Transverse colon (tissue), 3 donors: ENCODE results near the gene HORMAD2.

Source experiments
- POLR2A ChIP-seq: fragments of 450-650 bp; IDR thresholded peaks from one replicate; pipeline ENCODE4 v1.6.1; 2016; ENCODE audit warnings: antibody characterized with exemption, mild to moderate bottlenecking, moderate library complexity
- TF ChIP-seq, protein P1 (sequence below), 5 experiments: fragments of 200-600 bp in 3 of 5; fragments of 450-650 bp in 2 of 5; sonication (generic) in 3 of 5; IDR thresholded peaks; 1 replicate in 2 of 5; 2 replicates in 3 of 5; pipeline ENCODE4 v1.5.1; 2016 to 2017; ENCODE audit warnings: antibody characterized with exemption in 5 of 5, inconsistent platforms in 3 of 5, mild to moderate bottlenecking in 2 of 5, moderate library complexity in 1 of 5

- TF ChIP-seq POLR2A, result no peak
- TF ChIP-seq, protein P1, sequence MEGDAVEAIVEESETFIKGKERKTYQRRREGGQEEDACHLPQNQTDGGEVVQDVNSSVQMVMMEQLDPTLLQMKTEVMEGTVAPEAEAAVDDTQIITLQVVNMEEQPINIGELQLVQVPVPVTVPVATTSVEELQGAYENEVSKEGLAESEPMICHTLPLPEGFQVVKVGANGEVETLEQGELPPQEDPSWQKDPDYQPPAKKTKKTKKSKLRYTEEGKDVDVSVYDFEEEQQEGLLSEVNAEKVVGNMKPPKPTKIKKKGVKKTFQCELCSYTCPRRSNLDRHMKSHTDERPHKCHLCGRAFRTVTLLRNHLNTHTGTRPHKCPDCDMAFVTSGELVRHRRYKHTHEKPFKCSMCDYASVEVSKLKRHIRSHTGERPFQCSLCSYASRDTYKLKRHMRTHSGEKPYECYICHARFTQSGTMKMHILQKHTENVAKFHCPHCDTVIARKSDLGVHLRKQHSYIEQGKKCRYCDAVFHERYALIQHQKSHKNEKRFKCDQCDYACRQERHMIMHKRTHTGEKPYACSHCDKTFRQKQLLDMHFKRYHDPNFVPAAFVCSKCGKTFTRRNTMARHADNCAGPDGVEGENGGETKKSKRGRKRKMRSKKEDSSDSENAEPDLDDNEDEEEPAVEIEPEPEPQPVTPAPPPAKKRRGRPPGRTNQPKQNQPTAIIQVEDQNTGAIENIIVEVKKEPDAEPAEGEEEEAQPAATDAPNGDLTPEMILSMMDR (IDR thresholded peaks at IDR 0.05), result no peak
Observed at GRCh38 chr22:30225220-30225927, 145.1 kb downstream of the HORMAD2 start.
